Dermis blood vessel endothelial cell (primary cell): ENCODE data around the gene STXBP5. TPM values are rescaled to one million over a fixed set of nuclear protein-coding genes. Genes with fewer than 3 reads are reported as not detected.
"Not testable (repeated sequence)": the region's sequence is repeated elsewhere in the genome, so short reads cannot be mapped to it uniquely, and the experiment has no call there.

Source experiments
- DNase-seq: peaks from one replicate; pipeline ENCODE4 v3.0.0; 2010
- total RNA-seq: library from RNA; depleted of rRNA; stranded (reverse); fragments of >200 nt; gene quantifications from 2 replicates; pipeline ENCODE4 v1.2.3, GENCODE V29; 2014

The STXBP5 gene
- total RNA-seq, 1 donor from 2014 or later: 26.7 TPM

- DNase-seq: no peak
Observed at GRCh38 chr6:147301070-147301469, 96.9 kb downstream of the STXBP5 start.

- no peak for DNase-seq
Observed at GRCh38 chr6:147304016-147304415, 99.8 kb downstream of the STXBP5 start.

- DNase-seq: no peak
Observed at GRCh38 chr6:147310521-147310920, 106.3 kb downstream of the STXBP5 start.

- DNase-seq: no peak
Observed at GRCh38 chr6:147311218-147311617, 107.0 kb downstream of the STXBP5 start.

- no peak for DNase-seq
Observed at GRCh38 chr6:147321260-147321659, 117.0 kb downstream of the STXBP5 start.

- DNase-seq: peak; percentile 16
Observed at GRCh38 chr6:147322299-147323162, 118.3 kb downstream of the STXBP5 start.

GRCh38 chr6:147325557-147325956, 121.3 kb downstream of the STXBP5 start:
- DNase-seq: no peak

GRCh38 chr6:147331401-147331800, 127.2 kb downstream of the STXBP5 start:
- no peak for DNase-seq

- DNase-seq: no peak
Observed at GRCh38 chr6:147337921-147338320, 133.7 kb downstream of the STXBP5 start.

- no peak for DNase-seq
Observed at GRCh38 chr6:147341486-147341885, 137.3 kb downstream of the STXBP5 start.

- DNase-seq: no peak
Observed at GRCh38 chr6:147345902-147346301, 141.7 kb downstream of the STXBP5 start.

GRCh38 chr6:147347179-147347881, 143.1 kb downstream of the STXBP5 start:
- DNase-seq: no peak

- DNase-seq: no peak
Observed at GRCh38 chr6:147347882-147348575, 143.8 kb downstream of the STXBP5 start.

- no peak for DNase-seq
Observed at GRCh38 chr6:147361311-147361981, 157.2 kb downstream of the STXBP5 start.

GRCh38 chr6:147366290-147366689, 162.1 kb downstream of the STXBP5 start:
- DNase-seq: no peak

GRCh38 chr6:147371325-147371724, 167.1 kb downstream of the STXBP5 start:
- no peak for DNase-seq

GRCh38 chr6:147372806-147373205, 168.6 kb downstream of the STXBP5 start:
- no peak for DNase-seq

GRCh38 chr6:147378819-147379218, 174.6 kb downstream of the STXBP5 start:
- no peak for DNase-seq

GRCh38 chr6:147380841-147381240, 176.6 kb downstream of the STXBP5 start:
- not testable (repeated sequence) for DNase-seq

GRCh38 chr6:147381712-147382111, 177.5 kb downstream of the STXBP5 start:
- no peak for DNase-seq

GRCh38 chr6:147382945-147383554, 178.8 kb downstream of the STXBP5 start:
- peak; percentile 62 for DNase-seq

- no peak for DNase-seq
Observed at GRCh38 chr6:147384029-147384428, 179.8 kb downstream of the STXBP5 start.
